Measurements from ENCODE around the gene BMP2K.
A peak's percentile ranks its signal among the peaks of the same experiment; 100 is the strongest.

Gene BMP2K

GRCh38 chr4:78776079-78776728 is at the start of gene BMP2K:
BMP2K (plus strand) TSS chr4:78776350; CDS start chr4:78776544, 194 bp downstream.
- no peak for DNase-seq (ENCODE audit: low read depth, low spot score)
- peak within 1 kb of the TSS; percentile 89 for H3K27ac ChIP-seq

GRCh38 chr4:78726546-78726945 is 49.6 kb upstream of the BMP2K start:
- DNase-seq (ENCODE audit: low read depth, low spot score), result no peak
- H3K27ac ChIP-seq, result no peak overlapping the region

GRCh38 chr4:78732332-78733104 is 43.6 kb upstream of the BMP2K start:
- DNase-seq (ENCODE audit: low read depth, low spot score), result no peak
- no peak overlapping the region for H3K27ac ChIP-seq

- no peak overlapping the region for H3K27ac ChIP-seq
- no peak for DNase-seq (ENCODE audit: low read depth, low spot score)
These were observed 41.5 kb upstream of the BMP2K start for GRCh38 chr4:78734441-78735162.

- no peak for DNase-seq (ENCODE audit: low read depth, low spot score)
- no peak overlapping the region for H3K27ac ChIP-seq
These were observed 40.5 kb upstream of the BMP2K start for GRCh38 chr4:78735697-78736096.

GRCh38 chr4:78737035-78737434 is 39.1 kb upstream of the BMP2K start:
- H3K27ac ChIP-seq, result no peak overlapping the region
- DNase-seq (ENCODE audit: low read depth, low spot score), result no peak

- no peak overlapping the region for H3K27ac ChIP-seq
- no peak for DNase-seq (ENCODE audit: low read depth, low spot score)
These were observed 38.2 kb upstream of the BMP2K start for GRCh38 chr4:78737973-78738372.

- no peak for DNase-seq (ENCODE audit: low read depth, low spot score)
- H3K27ac ChIP-seq, result no peak overlapping the region
These were observed 33.9 kb upstream of the BMP2K start for GRCh38 chr4:78742300-78742699.

GRCh38 chr4:78747475-78747922 is 28.7 kb upstream of the BMP2K start:
- no peak overlapping the region for H3K27ac ChIP-seq
- no peak for DNase-seq (ENCODE audit: low read depth, low spot score)

- no peak overlapping the region for H3K27ac ChIP-seq
- DNase-seq (ENCODE audit: low read depth, low spot score), result no peak
These were observed 27.8 kb upstream of the BMP2K start for GRCh38 chr4:78748381-78748780.

- no peak overlapping the region for H3K27ac ChIP-seq
- no peak for DNase-seq (ENCODE audit: low read depth, low spot score)
These were observed 26.7 kb upstream of the BMP2K start for GRCh38 chr4:78749258-78749971.

GRCh38 chr4:78749972-78750727 is 26.0 kb upstream of the BMP2K start:
- DNase-seq (ENCODE audit: low read depth, low spot score), result no peak
- H3K27ac ChIP-seq, result no peak overlapping the region

- DNase-seq (ENCODE audit: low read depth, low spot score), result no peak
- H3K27ac ChIP-seq, result no peak overlapping the region
These were observed 23.1 kb upstream of the BMP2K start for GRCh38 chr4:78753091-78753490.

GRCh38 chr4:78754872-78755271 is 21.3 kb upstream of the BMP2K start:
- peak overlapping the region; percentile 35 for H3K27ac ChIP-seq

GRCh38 chr4:78756137-78756536 is 20.0 kb upstream of the BMP2K start:
- no peak for DNase-seq (ENCODE audit: low read depth, low spot score)
- no peak overlapping the region for H3K27ac ChIP-seq

More at GRCh38 chr4:78754872-78755271, 21.3 kb upstream of the BMP2K start:
- DNase-seq (ENCODE audit: low read depth, low spot score), result no peak

- no peak for DNase-seq (ENCODE audit: low read depth, low spot score)
- H3K27ac ChIP-seq, result no peak overlapping the region
These were observed 19.4 kb upstream of the BMP2K start for GRCh38 chr4:78756776-78757175.

GRCh38 chr4:78757574-78757973 is 18.6 kb upstream of the BMP2K start:
- no peak overlapping the region for H3K27ac ChIP-seq
- no peak for DNase-seq (ENCODE audit: low read depth, low spot score)

GRCh38 chr4:78758085-78758484 is 18.1 kb upstream of the BMP2K start:
- DNase-seq (ENCODE audit: low read depth, low spot score), result no peak
- H3K27ac ChIP-seq, result no peak overlapping the region

GRCh38 chr4:78762529-78762928 is 13.6 kb upstream of the BMP2K start:
- DNase-seq (ENCODE audit: low read depth, low spot score), result no peak
- no peak overlapping the region for H3K27ac ChIP-seq

GRCh38 chr4:78763251-78763650 is 12.9 kb upstream of the BMP2K start:
- no peak overlapping the region for H3K27ac ChIP-seq
- DNase-seq (ENCODE audit: low read depth, low spot score), result no peak

Data from epithelial cell of prostate (primary cell).